ENCODE results near the gene GBP2. TPM values are rescaled to one million over a fixed set of nuclear protein-coding genes. Genes with fewer than 3 reads are reported as not detected.
A peak's percentile ranks its signal among the peaks of the same experiment; 100 is the strongest.

GBP2 gene
- total RNA-seq, 1 experiment from 2014 or later, result 0.24 TPM

DNA sequence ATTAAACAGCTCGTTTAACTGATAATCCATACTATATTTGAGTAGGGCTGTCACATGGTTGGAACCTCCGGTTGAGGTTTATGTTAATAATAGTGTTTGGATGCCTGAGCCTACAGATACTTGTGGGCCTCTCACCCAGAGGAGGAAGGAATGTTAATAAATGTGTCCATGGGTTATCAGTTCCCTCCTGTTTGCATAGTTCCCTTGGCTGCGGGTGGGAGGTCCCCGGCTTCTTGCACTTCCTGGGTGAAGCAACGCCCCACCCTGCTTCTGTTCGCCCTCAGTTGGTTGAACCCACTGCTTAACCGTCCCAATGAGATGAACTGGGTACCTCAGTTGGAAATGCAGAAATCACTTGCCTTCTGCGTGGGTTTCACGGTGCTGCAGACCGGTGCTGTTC lies 37.3 kb downstream of the GBP2 start (continued):
- TF ChIP-seq, protein P1, sequence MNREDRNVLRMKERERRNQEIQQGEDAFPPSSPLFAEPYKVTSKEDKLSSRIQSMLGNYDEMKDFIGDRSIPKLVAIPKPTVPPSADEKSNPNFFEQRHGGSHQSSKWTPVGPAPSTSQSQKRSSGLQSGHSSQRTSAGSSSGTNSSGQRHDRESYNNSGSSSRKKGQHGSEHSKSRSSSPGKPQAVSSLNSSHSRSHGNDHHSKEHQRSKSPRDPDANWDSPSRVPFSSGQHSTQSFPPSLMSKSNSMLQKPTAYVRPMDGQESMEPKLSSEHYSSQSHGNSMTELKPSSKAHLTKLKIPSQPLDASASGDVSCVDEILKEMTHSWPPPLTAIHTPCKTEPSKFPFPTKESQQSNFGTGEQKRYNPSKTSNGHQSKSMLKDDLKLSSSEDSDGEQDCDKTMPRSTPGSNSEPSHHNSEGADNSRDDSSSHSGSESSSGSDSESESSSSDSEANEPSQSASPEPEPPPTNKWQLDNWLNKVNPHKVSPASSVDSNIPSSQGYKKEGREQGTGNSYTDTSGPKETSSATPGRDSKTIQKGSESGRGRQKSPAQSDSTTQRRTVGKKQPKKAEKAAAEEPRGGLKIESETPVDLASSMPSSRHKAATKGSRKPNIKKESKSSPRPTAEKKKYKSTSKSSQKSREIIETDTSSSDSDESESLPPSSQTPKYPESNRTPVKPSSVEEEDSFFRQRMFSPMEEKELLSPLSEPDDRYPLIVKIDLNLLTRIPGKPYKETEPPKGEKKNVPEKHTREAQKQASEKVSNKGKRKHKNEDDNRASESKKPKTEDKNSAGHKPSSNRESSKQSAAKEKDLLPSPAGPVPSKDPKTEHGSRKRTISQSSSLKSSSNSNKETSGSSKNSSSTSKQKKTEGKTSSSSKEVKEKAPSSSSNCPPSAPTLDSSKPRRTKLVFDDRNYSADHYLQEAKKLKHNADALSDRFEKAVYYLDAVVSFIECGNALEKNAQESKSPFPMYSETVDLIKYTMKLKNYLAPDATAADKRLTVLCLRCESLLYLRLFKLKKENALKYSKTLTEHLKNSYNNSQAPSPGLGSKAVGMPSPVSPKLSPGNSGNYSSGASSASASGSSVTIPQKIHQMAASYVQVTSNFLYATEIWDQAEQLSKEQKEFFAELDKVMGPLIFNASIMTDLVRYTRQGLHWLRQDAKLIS (CRISPR knock-in tag; IDR thresholded peaks at IDR 0.05; ENCODE audit: borderline replicate concordance), result no peak
- no peak for TF ChIP-seq SMAD4 (CRISPR knock-in tag; IDR thresholded peaks at IDR 0.05)

DNA sequence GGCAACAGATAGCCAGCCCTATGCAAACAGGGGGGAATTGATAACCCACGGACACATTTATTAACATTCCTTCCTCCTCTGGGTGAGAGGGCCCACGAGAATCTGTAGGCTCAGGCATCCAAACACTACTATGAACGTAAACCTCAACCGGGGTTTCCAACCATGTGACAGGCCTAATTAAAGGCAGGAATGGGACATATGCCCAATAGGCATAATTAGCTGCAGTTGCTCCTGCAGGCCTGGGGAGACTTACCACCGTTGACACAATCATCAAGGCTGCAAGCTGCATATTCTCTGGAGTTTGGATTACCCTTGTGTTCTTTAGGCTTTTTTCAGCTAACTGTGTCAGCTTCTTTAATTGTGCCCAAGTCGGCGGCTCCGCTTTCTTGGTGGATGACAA lies 38.7 kb downstream of the GBP2 start:
- Mint-ChIP-seq H3K27me3 (ENCODE audit: low read depth) (no peaks in the 10 kb centered on the region), H3K9me3 (peaks cover 3% of the 10 kb centered on the region), H3K4me1 (peaks cover 16% of the 10 kb centered on the region), H3K27ac (no peak overlapping the region), H3K36me3 (no peaks in the 10 kb centered on the region), H3K4me3 (no peak overlapping the region)
- CTCF ChIA-PET, result no interaction called here
- POLR2A ChIA-PET, result no interaction called here
- ATAC-seq (peak; percentile 34; the same call in 1 of the 2 replicates), DNase-seq (ENCODE audit: low spot score) (no peak)
- TF ChIP-seq JUN (CRISPR knock-in tag; IDR thresholded peaks at IDR 0.05) (no peak), GABPB1 (CRISPR knock-in tag; IDR thresholded peaks at IDR 0.05) (no peak), ZNF317 (CRISPR knock-in tag; IDR thresholded peaks at IDR 0.05; ENCODE audit: borderline replicate concordance, low read depth) (no peak), GRHL2 (CRISPR knock-in tag; IDR thresholded peaks at IDR 0.05; ENCODE audit: insufficient replicate concordance, severe bottlenecking) (no peak), SMAD3 (CRISPR knock-in tag; IDR thresholded peaks at IDR 0.05; ENCODE audit: borderline replicate concordance) (no peak), NR2C2 (CRISPR knock-in tag; IDR thresholded peaks at IDR 0.05) (no peak), SMAD4 (CRISPR knock-in tag; IDR thresholded peaks at IDR 0.05) (no peak), ATF1 (CRISPR knock-in tag; IDR thresholded peaks at IDR 0.05) (no peak), NR3C1 (CRISPR knock-in tag; conservative IDR thresholded peaks at IDR 0.05; ENCODE audit: low read depth) (no peak), GTF2I (CRISPR knock-in tag; conservative IDR thresholded peaks at IDR 0.05) (no peak), HMGA2 (CRISPR knock-in tag; IDR thresholded peaks at IDR 0.05) (no peak), NFE2L1 (CRISPR knock-in tag; IDR thresholded peaks at IDR 0.05) (no peak), ZNF138 (CRISPR knock-in tag; conservative IDR thresholded peaks at IDR 0.05) (no peak), NFATC4 (CRISPR knock-in tag; IDR thresholded peaks at IDR 0.05) (no peak)
- TF ChIP-seq, protein P2, sequence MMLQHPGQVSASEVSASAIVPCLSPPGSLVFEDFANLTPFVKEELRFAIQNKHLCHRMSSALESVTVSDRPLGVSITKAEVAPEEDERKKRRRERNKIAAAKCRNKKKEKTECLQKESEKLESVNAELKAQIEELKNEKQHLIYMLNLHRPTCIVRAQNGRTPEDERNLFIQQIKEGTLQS (CRISPR knock-in tag; conservative IDR thresholded peaks at IDR 0.05), result no peak
- TF ChIP-seq, protein P1 (CRISPR knock-in tag; IDR thresholded peaks at IDR 0.05; ENCODE audit: borderline replicate concordance), result no peak
- TF ChIP-seq, protein P3, sequence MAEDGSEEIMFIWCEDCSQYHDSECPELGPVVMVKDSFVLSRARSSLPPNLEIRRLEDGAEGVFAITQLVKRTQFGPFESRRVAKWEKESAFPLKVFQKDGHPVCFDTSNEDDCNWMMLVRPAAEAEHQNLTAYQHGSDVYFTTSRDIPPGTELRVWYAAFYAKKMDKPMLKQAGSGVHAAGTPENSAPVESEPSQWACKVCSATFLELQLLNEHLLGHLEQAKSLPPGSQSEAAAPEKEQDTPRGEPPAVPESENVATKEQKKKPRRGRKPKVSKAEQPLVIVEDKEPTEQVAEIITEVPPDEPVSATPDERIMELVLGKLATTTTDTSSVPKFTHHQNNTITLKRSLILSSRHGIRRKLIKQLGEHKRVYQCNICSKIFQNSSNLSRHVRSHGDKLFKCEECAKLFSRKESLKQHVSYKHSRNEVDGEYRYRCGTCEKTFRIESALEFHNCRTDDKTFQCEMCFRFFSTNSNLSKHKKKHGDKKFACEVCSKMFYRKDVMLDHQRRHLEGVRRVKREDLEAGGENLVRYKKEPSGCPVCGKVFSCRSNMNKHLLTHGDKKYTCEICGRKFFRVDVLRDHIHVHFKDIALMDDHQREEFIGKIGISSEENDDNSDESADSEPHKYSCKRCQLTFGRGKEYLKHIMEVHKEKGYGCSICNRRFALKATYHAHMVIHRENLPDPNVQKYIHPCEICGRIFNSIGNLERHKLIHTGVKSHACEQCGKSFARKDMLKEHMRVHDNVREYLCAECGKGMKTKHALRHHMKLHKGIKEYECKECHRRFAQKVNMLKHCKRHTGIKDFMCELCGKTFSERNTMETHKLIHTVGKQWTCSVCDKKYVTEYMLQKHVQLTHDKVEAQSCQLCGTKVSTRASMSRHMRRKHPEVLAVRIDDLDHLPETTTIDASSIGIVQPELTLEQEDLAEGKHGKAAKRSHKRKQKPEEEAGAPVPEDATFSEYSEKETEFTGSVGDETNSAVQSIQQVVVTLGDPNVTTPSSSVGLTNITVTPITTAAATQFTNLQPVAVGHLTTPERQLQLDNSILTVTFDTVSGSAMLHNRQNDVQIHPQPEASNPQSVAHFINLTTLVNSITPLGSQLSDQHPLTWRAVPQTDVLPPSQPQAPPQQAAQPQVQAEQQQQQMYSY (CRISPR knock-in tag; IDR thresholded peaks at IDR 0.05), result no peak
- TF ChIP-seq, protein P4, sequence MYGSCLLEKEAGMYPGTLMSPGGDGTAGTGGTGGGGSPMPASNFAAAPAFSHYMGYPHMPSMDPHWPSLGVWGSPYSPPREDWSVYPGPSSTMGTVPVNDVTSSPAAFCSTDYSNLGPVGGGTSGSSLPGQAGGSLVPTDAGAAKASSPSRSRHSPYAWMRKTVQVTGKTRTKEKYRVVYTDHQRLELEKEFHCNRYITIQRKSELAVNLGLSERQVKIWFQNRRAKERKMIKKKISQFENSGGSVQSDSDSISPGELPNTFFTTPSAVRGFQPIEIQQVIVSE (CRISPR knock-in tag; IDR thresholded peaks at IDR 0.05; ENCODE audit: borderline replicate concordance), result no peak
- TF ChIP-seq, protein P5, sequence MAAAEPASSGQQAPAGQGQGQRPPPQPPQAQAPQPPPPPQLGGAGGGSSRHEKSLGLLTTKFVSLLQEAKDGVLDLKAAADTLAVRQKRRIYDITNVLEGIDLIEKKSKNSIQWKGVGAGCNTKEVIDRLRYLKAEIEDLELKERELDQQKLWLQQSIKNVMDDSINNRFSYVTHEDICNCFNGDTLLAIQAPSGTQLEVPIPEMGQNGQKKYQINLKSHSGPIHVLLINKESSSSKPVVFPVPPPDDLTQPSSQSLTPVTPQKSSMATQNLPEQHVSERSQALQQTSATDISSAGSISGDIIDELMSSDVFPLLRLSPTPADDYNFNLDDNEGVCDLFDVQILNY (CRISPR knock-in tag; IDR thresholded peaks at IDR 0.05), result no peak
- TF ChIP-seq, protein P6, sequence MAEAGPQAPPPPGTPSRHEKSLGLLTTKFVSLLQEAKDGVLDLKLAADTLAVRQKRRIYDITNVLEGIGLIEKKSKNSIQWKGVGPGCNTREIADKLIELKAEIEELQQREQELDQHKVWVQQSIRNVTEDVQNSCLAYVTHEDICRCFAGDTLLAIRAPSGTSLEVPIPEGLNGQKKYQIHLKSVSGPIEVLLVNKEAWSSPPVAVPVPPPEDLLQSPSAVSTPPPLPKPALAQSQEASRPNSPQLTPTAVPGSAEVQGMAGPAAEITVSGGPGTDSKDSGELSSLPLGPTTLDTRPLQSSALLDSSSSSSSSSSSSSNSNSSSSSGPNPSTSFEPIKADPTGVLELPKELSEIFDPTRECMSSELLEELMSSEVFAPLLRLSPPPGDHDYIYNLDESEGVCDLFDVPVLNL (CRISPR knock-in tag; IDR thresholded peaks at IDR 0.05; ENCODE audit: borderline replicate concordance, low read depth), result no peak
